Esophagus squamous epithelium (tissue), 4 donors: ENCODE data around the gene ZFYVE28.

Source experiments
- CTCF ChIP-seq, 6 experiments: fragments of 450-650 bp in 4 of 6; fragments of 200-600 bp in 2 of 6; sonication (generic) in 2 of 6; IDR thresholded peaks; one replicate each; pipeline ENCODE4 v1.5.1; 2016 to 2019; ENCODE audit warnings: antibody characterized with exemption in 6 of 6, mild to moderate bottlenecking in 4 of 6, moderate library complexity in 4 of 6
- POLR2A ChIP-seq, 4 donors: fragments of 450-650 bp; IDR thresholded peaks; one replicate each; pipeline ENCODE4 v1.6.1; 2017; ENCODE audit warnings: antibody characterized with exemption in 4 of 4, mild to moderate bottlenecking in 4 of 4, moderate library complexity in 3 of 4

GRCh38 chr4:2419814-2420213, 1.4 kb upstream of the ZFYVE28 start:
- no peak for TF ChIP-seq CTCF (IDR thresholded peaks at IDR 0.05)
- TF ChIP-seq POLR2A (IDR thresholded peaks at IDR 0.05), result no peak
